Subcutaneous adipose tissue (tissue), 4 donors: Measurements from ENCODE around the gene CIAO3. TPM values are rescaled to one million over a fixed set of nuclear protein-coding genes. Genes with fewer than 3 reads are reported as not detected.

Experiments
- total RNA-seq, 4 donors: library from RNA; depleted of rRNA; stranded (reverse); fragments of >200 nt; gene quantifications; one replicate each; pipeline ENCODE4 v1.1.0, GENCODE V29; 2016
- TF ChIP-seq, protein P1 (sequence below): fragments of 450-650 bp; IDR thresholded peaks from one replicate; pipeline ENCODE4 v1.5.1; 2016; ENCODE audit warnings: low read depth, mild to moderate bottlenecking, control low read depth, antibody characterized with exemption, moderate library complexity

Gene CIAO3
- total RNA-seq, 4 donors from 2014 or later, result 17.6 to 39.0 (median 22.5) TPM

- TF ChIP-seq, protein P1, sequence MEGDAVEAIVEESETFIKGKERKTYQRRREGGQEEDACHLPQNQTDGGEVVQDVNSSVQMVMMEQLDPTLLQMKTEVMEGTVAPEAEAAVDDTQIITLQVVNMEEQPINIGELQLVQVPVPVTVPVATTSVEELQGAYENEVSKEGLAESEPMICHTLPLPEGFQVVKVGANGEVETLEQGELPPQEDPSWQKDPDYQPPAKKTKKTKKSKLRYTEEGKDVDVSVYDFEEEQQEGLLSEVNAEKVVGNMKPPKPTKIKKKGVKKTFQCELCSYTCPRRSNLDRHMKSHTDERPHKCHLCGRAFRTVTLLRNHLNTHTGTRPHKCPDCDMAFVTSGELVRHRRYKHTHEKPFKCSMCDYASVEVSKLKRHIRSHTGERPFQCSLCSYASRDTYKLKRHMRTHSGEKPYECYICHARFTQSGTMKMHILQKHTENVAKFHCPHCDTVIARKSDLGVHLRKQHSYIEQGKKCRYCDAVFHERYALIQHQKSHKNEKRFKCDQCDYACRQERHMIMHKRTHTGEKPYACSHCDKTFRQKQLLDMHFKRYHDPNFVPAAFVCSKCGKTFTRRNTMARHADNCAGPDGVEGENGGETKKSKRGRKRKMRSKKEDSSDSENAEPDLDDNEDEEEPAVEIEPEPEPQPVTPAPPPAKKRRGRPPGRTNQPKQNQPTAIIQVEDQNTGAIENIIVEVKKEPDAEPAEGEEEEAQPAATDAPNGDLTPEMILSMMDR, result no peak
Measured at GRCh38 chr16:762595-763268, 21.9 kb upstream of the CIAO3 start.

DNA sequence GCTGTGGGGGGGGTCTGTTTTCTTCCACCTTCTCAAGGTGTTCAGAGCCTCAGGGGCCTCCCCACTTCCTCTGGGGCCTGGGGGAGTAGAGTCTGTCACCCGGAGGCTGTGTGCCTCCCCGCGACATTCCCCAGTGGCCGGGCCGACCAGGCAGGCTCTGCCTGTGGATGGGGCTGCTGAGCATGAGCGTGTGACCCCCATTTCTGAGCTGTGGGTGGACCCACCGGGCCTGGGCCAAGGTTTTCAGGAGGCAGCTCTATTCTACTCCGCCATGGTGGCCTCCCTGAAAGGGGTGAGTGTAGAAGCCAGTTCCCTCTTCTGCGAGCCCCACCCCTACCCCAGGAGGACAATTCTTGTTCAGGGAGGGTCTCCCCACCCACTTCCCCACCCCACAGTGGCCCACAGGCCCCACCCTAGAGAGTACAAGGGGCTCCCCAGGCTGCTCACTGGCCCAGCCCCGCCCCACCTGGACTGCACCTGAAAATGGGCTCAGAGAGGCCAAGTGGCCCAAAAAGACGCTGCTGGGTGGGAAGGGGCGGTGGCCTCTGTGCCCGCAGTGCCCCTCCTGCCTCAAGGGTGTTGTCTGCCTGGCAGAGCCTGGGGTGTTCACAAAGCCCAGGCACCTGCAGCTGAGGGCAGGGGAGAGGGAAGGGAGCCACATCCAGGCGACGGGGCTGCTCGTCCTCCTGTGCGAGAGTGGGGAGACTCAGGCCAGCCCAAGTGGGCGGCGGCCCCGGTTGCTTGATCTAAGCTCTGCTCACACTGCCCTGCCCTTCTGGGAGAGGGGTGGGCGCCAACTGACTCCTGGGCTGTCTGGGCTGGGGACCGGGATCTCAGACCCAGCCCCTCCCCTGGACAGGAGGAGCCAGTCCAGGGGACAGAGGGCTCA lies 21.1 kb upstream of the CIAO3 start:
- TF ChIP-seq, protein P1, result no peak

GRCh38 chr16:760545-761343 lies 19.9 kb upstream of the CIAO3 start, which contains the start of gene MSLN:
TSS of gene MSLN (plus strand) at chr16:760734. CDS start at chr16:762681, 1,947 bp downstream.
- TF ChIP-seq, protein P1, result no peak

DNA sequence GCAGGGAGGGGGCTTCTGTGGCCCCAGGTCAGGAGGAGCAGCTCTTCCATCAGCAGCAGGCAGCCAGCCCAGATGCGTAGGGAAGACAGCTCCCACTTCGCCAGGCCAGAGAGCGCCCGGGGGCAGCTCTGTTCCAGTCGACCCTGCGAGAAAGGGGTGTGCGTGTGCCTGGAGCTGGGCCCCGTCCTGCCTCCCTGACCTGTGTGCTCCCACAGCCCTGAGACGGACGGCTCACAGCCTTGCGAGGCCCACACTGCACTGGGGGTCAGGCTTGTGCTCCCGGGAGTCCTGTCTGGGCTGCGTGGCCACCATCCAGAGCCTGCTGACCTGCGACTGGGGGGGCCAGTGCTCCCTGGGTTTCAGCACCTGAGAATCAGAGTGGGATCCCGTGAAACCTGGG lies 19.3 kb upstream of the CIAO3 start:
- TF ChIP-seq, protein P1, result no peak

DNA sequence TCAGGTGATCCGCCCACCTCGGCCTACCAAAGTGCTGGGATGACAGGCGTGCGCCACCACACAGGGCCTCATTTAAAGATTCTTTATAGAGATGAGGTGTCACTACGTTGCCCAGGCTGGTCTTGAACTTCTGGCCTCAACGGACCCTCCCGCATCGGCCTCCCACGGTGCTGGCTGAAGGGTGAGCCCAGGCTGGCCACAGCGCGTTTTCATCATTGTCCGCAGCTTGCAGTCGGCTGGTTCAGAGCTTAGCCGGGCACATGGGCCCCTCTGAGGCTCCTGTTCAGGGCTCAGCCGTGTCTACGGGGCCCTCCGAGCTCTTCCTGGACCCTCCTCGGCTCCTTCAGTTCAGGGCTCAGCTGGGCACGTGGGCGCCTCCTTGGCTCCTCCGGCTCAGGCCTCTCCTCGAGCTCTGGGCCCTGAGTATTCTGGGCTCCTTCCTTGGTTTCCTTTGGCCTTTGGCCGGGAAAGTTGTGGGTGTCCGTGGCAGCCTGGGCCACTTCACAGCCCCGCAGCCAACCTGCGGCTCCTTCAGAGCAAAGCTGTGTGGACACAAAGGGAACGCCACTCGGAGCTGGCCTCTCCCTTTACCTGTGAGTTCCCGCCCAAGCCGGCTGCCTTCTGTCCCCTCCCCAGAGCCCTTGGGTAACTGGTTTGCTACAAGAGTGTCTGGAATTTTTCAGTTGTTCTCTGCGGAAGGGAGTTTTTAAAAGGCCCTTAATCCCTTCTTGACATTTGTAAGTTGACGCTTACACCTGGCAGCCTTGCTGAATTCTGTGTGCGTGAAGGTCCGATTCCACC lies 18.5 kb upstream of the CIAO3 start:
- TF ChIP-seq, protein P1, result no peak

GRCh38 chr16:756428-756827 lies 15.6 kb upstream of the CIAO3 start:
- TF ChIP-seq, protein P1, result no peak
